Activated T-cell treated with anti-CD3 and anti-CD28 coated beads, Interleukin-2, amount 50 U/mL, for 72 hours (primary cell): ENCODE results near the gene INS. TPM values are rescaled to one million over a fixed set of nuclear protein-coding genes. Genes with fewer than 3 reads are reported as not detected.

Experiments used
- ATAC-seq, 2 donors: fragments of 150-1000 bp; cut with Tn5 transposase; replicated peaks in 1 of 2; 2 replicates each; pipeline ENCODE4 v1.10.0; 2021; ENCODE audit warnings: moderate library complexity in 2 of 2, mild to moderate bottlenecking in 1 of 2
- DNase-seq, 2 donors: peaks; one replicate each; pipeline ENCODE4 v3.0.0; 2021 to 2022; ENCODE audit warnings: mixed read lengths in 1 of 2
- H3K27ac Mint-ChIP-seq: one replicate; pipeline ENCODE4 v1.8.0; 2022; ENCODE audit warnings: mild to moderate bottlenecking, moderate library complexity, mixed read lengths
- H3K27me3 Mint-ChIP-seq: one replicate; pipeline ENCODE4 v1.8.0; 2022; ENCODE audit warnings: low read depth, mixed read lengths
- H3K36me3 Mint-ChIP-seq, 2 donors: one replicate each; pipeline ENCODE4 v1.8.0; 2022; ENCODE audit warnings: mixed read lengths in 2 of 2, mild to moderate bottlenecking in 1 of 2; ENCODE audit not compliant: insufficient read depth in 2 of 2
- H3K4me1 Mint-ChIP-seq: one replicate; pipeline ENCODE4 v1.8.0; 2022; ENCODE audit warnings: low read depth, mixed read lengths
- H3K4me3 Mint-ChIP-seq, 2 donors: one replicate each; pipeline ENCODE4 v1.8.0; 2022; ENCODE audit warnings: mild to moderate bottlenecking in 2 of 2, mixed read lengths in 2 of 2, moderate library complexity in 2 of 2
- H3K9me3 Mint-ChIP-seq, 2 donors: one replicate each; pipeline ENCODE4 v1.8.0; 2022; ENCODE audit warnings: mixed read lengths in 2 of 2
- total RNA-seq, 2 donors: library from RNA; stranded (reverse); gene quantifications; one replicate each; pipeline ENCODE4 v1.2.3, GENCODE V29; 2022

INS gene
- total RNA-seq, 2 donors from 2014 or later: not detected

GRCh38 chr11:2171591-2172003 lies 10.6 kb upstream of the INS start, which contains the start of gene TH:
Gene TH, minus strand, starts transcription at chr11:2171815. Its CDS starts 29 bp downstream, at chr11:2171786.
- ATAC-seq (no peak), DNase-seq (no peak)
- H3K4me1 Mint-ChIP-seq: no peaks in the 10 kb centered on the region

GRCh38 chr11:2169626-2170570 lies 8.9 kb upstream of the INS start:
- Mint-ChIP-seq H3K4me1 (no peaks in the 10 kb centered on the region), H3K36me3 (no peaks in the 10 kb centered on the region), H3K4me3 (no peak overlapping the region), H3K27ac (no peak overlapping the region), H3K9me3 (no peaks in the 10 kb centered on the region), H3K27me3 (no peaks in the 10 kb centered on the region)
- DNase-seq (no peak), ATAC-seq (no peak)

More at GRCh38 chr11:2171591-2172003, 10.6 kb upstream of the INS start, which contains the start of gene TH:
- H3K36me3 Mint-ChIP-seq: no peaks in the 10 kb centered on the region
- no peak within 1 kb of the TSS for H3K4me3 Mint-ChIP-seq
- no peaks in the 10 kb centered on the region for H3K27me3 Mint-ChIP-seq
- H3K9me3 Mint-ChIP-seq: no peaks in the 10 kb centered on the region
- H3K27ac Mint-ChIP-seq: no peak within 1 kb of the TSS

DNA sequence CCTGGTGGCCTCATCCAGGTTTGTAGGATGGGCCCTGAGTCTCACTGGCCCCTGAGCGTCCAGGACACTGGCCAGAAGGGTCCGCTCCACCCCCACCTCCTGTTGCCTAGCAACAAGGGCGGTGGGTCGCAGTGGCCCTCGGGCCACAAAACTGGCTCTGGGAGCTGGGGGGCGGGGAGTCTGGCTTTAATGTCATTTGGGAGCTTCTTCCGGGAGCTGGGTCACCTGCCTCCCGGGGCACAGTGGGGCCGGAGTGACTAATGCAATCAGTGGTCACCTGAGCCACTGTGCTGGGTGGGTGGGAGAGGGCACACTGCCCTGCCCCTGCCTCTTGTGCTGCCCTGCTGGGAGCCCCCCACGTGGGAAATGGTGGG lies 8.0 kb upstream of the INS start:
- DNase-seq (no peak), ATAC-seq (no peak)
- H3K27ac Mint-ChIP-seq: no peak overlapping the region
- no peaks in the 10 kb centered on the region for H3K36me3 Mint-ChIP-seq
- no peaks in the 10 kb centered on the region for H3K9me3 Mint-ChIP-seq
- H3K27me3 Mint-ChIP-seq: no peaks in the 10 kb centered on the region
- no peak overlapping the region for H3K4me3 Mint-ChIP-seq
- no peaks in the 10 kb centered on the region for H3K4me1 Mint-ChIP-seq

- Mint-ChIP-seq H3K36me3 (no peaks in the 10 kb centered on the region), H3K27ac (no peak overlapping the region), H3K4me3 (no peak overlapping the region), H3K27me3 (no peaks in the 10 kb centered on the region), H3K4me1 (no peaks in the 10 kb centered on the region), H3K9me3 (no peaks in the 10 kb centered on the region)
- ATAC-seq: no peak
- DNase-seq: no peak
These were observed 7.4 kb upstream of the INS start for GRCh38 chr11:2168286-2169004.

- Mint-ChIP-seq H3K27ac (no peak overlapping the region), H3K4me1 (no peaks in the 10 kb centered on the region), H3K9me3 (no peaks in the 10 kb centered on the region), H3K36me3 (no peaks in the 10 kb centered on the region), H3K27me3 (no peaks in the 10 kb centered on the region), H3K4me3 (no peak overlapping the region)
- DNase-seq: no peak
- ATAC-seq: no peak
These were observed 6.4 kb upstream of the INS start for GRCh38 chr11:2167141-2168045.

GRCh38 chr11:2166091-2166851 lies 5.3 kb upstream of the INS start:
- Mint-ChIP-seq H3K36me3 (no peaks in the 10 kb centered on the region), H3K27me3 (no peaks in the 10 kb centered on the region), H3K27ac (no peak overlapping the region), H3K4me3 (no peak overlapping the region), H3K9me3 (no peaks in the 10 kb centered on the region), H3K4me1 (no peaks in the 10 kb centered on the region)
- ATAC-seq (peak; percentile 65 to 71), DNase-seq (peak; percentile 47 to 57)

DNA sequence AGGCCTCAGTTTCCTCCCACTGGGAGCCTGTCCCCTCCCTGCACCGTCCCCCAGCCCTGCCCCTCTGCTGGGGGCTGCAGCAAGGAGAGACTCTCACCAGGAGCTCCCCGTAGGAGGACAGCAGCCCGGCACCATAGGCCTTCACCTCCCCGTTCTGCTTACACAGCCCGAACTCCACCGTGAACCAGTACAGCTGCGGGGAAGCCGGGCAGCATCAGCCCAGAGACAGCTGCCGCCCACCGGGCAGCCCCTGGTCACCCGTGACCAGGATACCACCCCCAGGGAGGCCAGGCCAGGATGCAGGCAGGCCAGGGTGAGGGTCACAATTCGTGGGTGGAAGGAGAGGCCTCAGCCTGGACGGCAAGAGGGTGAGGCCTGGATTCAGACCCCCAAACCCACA lies 4.6 kb upstream of the INS start:
- Mint-ChIP-seq H3K27ac (no peak overlapping the region), H3K27me3 (no peaks in the 10 kb centered on the region), H3K4me3 (no peak overlapping the region), H3K36me3 (no peaks in the 10 kb centered on the region), H3K9me3 (no peaks in the 10 kb centered on the region), H3K4me1 (no peaks in the 10 kb centered on the region)
- DNase-seq (no peak), ATAC-seq (no peak)

DNA sequence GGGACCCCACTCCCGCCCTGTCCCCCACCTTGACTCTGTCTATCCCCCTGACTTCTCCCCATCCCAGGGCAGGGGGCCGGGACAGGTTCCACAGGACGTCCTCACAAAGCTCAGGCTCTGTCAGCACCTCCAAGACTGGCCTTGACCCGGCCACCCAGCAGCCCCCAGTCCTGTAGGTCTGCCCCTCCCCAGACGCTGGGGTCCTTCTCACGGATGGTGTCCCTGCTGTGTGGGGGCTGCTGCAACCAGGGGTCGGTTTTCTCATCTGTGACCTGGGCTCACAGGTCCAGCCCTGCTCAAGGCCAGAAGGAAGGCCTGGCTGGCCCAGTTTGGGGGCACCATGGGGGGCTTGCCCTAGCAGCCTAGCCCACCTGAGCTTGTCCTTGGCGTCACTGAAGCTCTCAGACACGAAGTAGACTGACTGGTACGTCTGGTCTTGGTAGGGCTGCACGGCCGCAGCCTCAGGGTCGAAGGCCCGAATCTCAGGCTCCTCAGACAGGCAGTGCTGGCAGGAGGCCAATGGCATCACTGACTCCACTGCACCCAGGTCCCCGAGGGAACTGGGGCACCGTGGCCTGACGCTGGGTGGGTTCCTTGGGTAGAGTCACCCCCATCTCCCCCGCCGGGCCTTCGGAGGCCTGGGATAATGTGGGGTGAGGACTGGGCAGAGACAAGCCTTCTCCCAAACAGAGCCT lies 4.0 kb upstream of the INS start:
- H3K9me3 Mint-ChIP-seq: no peaks in the 10 kb centered on the region
- no peaks in the 10 kb centered on the region for H3K4me1 Mint-ChIP-seq
- DNase-seq (no peak), ATAC-seq (no peak)
- H3K36me3 Mint-ChIP-seq: no peaks in the 10 kb centered on the region
- H3K27me3 Mint-ChIP-seq: no peaks in the 10 kb centered on the region
- H3K27ac Mint-ChIP-seq: no peak overlapping the region
- H3K4me3 Mint-ChIP-seq: no peak overlapping the region

DNA sequence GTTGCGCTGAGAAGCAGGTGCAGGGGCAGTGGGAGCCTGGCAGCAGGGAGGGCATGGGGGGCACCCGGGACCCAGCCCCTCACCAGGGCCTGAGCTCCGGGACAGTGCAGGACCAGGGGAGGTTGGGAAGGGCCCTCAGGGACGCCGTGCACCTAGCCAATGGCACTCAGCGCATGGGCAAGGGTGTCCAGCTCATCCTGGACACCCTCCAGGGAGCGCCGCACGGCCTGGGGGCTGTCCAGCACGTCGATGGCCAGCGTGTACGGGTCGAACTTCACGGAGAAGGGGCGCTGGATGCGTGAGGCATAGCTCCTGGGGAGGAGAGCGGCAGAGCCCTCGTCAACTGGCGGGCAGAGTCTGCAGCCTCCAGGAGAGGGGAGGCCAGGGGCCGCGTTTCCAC lies 3.1 kb upstream of the INS start:
- no peaks in the 10 kb centered on the region for H3K36me3 Mint-ChIP-seq
- no peak for ATAC-seq
- DNase-seq: no peak
- H3K27me3 Mint-ChIP-seq: no peaks in the 10 kb centered on the region
- no peaks in the 10 kb centered on the region for H3K4me1 Mint-ChIP-seq
- no peaks in the 10 kb centered on the region for H3K9me3 Mint-ChIP-seq
- H3K4me3 Mint-ChIP-seq: no peak overlapping the region
- H3K27ac Mint-ChIP-seq: no peak overlapping the region

GRCh38 chr11:2163428-2163978 lies 2.5 kb upstream of the INS start:
- Mint-ChIP-seq H3K4me1 (no peaks in the 10 kb centered on the region), H3K27me3 (no peaks in the 10 kb centered on the region), H3K36me3 (no peaks in the 10 kb centered on the region), H3K9me3 (no peaks in the 10 kb centered on the region), H3K27ac (no peak overlapping the region), H3K4me3 (no peak overlapping the region)
- ATAC-seq: no peak
- no peak for DNase-seq

- Mint-ChIP-seq H3K27me3 (no peaks in the 10 kb centered on the region), H3K27ac (no peak overlapping the region), H3K9me3 (no peaks in the 10 kb centered on the region), H3K36me3 (no peaks in the 10 kb centered on the region), H3K4me3 (no peak overlapping the region), H3K4me1 (no peaks in the 10 kb centered on the region)
- DNase-seq (no peak), ATAC-seq (no peak)
These were observed 1.2 kb downstream of the INS start for GRCh38 chr11:2159536-2160413.
